GM12878 (cell line): Measurements from ENCODE around the gene ESR2. TPM values are rescaled to one million over a fixed set of nuclear protein-coding genes. Genes with fewer than 3 reads are reported as not detected.

ENCODE experiments used
- ATAC-seq: fragments of 200-7000 bp; cut with Tn5 transposase; 3 replicates; pipeline ENCODE4 v1.9.1; 2020; ENCODE audit warnings: mild to moderate bottlenecking, moderate library complexity
- BruUV-seq: library from RNA; stranded (reverse); fragments of 400-500 nt; replicated peaks from 2 replicates; lab custom pipeline; 2021; lab: Mats Ljungman, UMichigan
- CTCF ChIA-PET: fragments of 300-600 bp; sonication (Branson Sonifier 250); formaldehyde crosslinking; extraction: SDS; loops from one replicate; lab custom pipeline; 2021; ENCODE audit warnings: inconsistent platforms; lab: Yijun Ruan, JAX
- POLR2A ChIA-PET: fragments of 350-600 bp; formaldehyde crosslinking; extraction: SDS; loops from one replicate; lab custom pipeline; 2021; ENCODE audit warnings: inconsistent platforms; lab: Charles Lee
- RAD21 ChIA-PET: fragments of 300-600 bp; sonication (Branson Sonifier 250); formaldehyde crosslinking; loops from one replicate; lab custom pipeline; 2023; ENCODE audit warnings: antibody characterized with exemption; ENCODE audit not compliant: unreplicated experiment; lab: Charles Lee
- SMC1A ChIA-PET: fragments of 300-600 bp; sonication (Branson Sonifier 250); formaldehyde crosslinking; loops from one replicate; lab custom pipeline; 2023; ENCODE audit not compliant: unreplicated experiment, uncharacterized antibody; lab: Charles Lee
- DNase-seq: peaks from one replicate; pipeline ENCODE4 v3.0.0-alpha.2; 2011; ENCODE audit warnings: low read depth, low spot score
- FAIRE-seq: peaks from 3 replicates; lab custom pipeline; 2011; peaks lifted over from hg19 to GRCh38; lab: Jason Lieb, UNC
- H2AFZ ChIP-seq: 2 replicates; pipeline ENCODE4 v1.6.0; 2011; ENCODE audit warnings: low read depth, low read length, control low read depth; ENCODE audit not compliant: control insufficient read depth
- H3K27ac ChIP-seq: 2 replicates; pipeline ENCODE4 v1.5.1; 2011; ENCODE audit warnings: control low read depth; ENCODE audit not compliant: control insufficient read depth, insufficient read depth
- H3K27me3 ChIP-seq, 2 experiments: replicated peaks in 1 of 2; 2 replicates each; pipeline versions ENCODE4 v1.6.0 to v1.6.1; 2011; ENCODE audit warnings: low read length in 1 of 2; ENCODE audit not compliant: control insufficient read depth in 2 of 2, insufficient read depth in 2 of 2
- H3K36me3 ChIP-seq, 2 experiments: 2 replicates each; pipeline ENCODE4 v1.5.1; 2011; ENCODE audit warnings: low read length in 1 of 2; ENCODE audit not compliant: control insufficient read depth in 2 of 2, insufficient read depth in 2 of 2
- H3K4me1 ChIP-seq: 2 replicates; pipeline ENCODE4 v1.6.1; 2011; ENCODE audit warnings: mild to moderate bottlenecking, low read length, moderate library complexity, mixed read lengths; ENCODE audit not compliant: control insufficient read depth, insufficient read depth
- H3K4me2 ChIP-seq: 2 replicates; pipeline ENCODE4 v1.6.0; 2011; ENCODE audit warnings: control low read depth; ENCODE audit not compliant: control insufficient read depth, insufficient read depth
- H3K4me3 ChIP-seq: fragments of 200-600 bp; sonication (generic); 2 replicates; pipeline ENCODE4 v1.5.1; 2016
- H3K79me2 ChIP-seq: 2 replicates; pipeline ENCODE4 v1.6.0; 2011; ENCODE audit warnings: low read length; ENCODE audit not compliant: control insufficient read depth, insufficient read depth
- H3K9ac ChIP-seq: 2 replicates; pipeline ENCODE4 v1.8.0; 2011; ENCODE audit warnings: low read length, control low read depth, mixed read lengths; ENCODE audit not compliant: control insufficient read depth, insufficient read depth
- H3K9me3 ChIP-seq: replicated peaks from 3 replicates; pipeline ENCODE4 v1.5.1; 2011; ENCODE audit warnings: mild to moderate bottlenecking, low read length; ENCODE audit not compliant: control insufficient read depth, insufficient read depth
- H4K20me1 ChIP-seq: 2 replicates; pipeline ENCODE4 v1.6.0; 2011; ENCODE audit not compliant: control insufficient read depth, insufficient read depth
- MLLT1 ChIP-seq: fragments of 450-650 bp; IDR thresholded peaks from 2 replicates; pipeline ENCODE4 v1.6.1; 2016; ENCODE audit warnings: mild to moderate bottlenecking
- PBX3 ChIP-seq: IDR thresholded peaks from 2 replicates; pipeline ENCODE4 v1.6.1; 2011; ENCODE audit warnings: mild to moderate bottlenecking, low read depth, low read length, moderate library complexity; ENCODE audit not compliant: insufficient replicate concordance
- RFX5 ChIP-seq: IDR thresholded peaks from 2 replicates; pipeline ENCODE4 v1.6.1; 2011; ENCODE audit warnings: low read depth, low read length, improper control_type of control experiment
- SREBF2 ChIP-seq: IDR thresholded peaks from 2 replicates; pipeline ENCODE4 v1.6.1; 2012; ENCODE audit warnings: mild to moderate bottlenecking, low read length
- TBL1XR1 ChIP-seq: IDR thresholded peaks from 2 replicates; pipeline ENCODE4 v1.6.1; 2012; ENCODE audit warnings: low read depth, low read length, improper control_type of control experiment
- TCF3 ChIP-seq: IDR thresholded peaks from 2 replicates; pipeline ENCODE4 v1.6.1; 2012; ENCODE audit warnings: low read depth, mild to moderate bottlenecking, low read length, borderline replicate concordance; ENCODE audit not compliant: insufficient read depth
- ZBED1 ChIP-seq: IDR thresholded peaks from 2 replicates; pipeline ENCODE4 v1.6.1; 2016; ENCODE audit warnings: borderline replicate concordance
- ZBTB40 ChIP-seq: fragments of 450-650 bp; IDR thresholded peaks from 2 replicates; pipeline ENCODE4 v1.6.1; 2016; ENCODE audit warnings: mild to moderate bottlenecking, moderate library complexity, borderline replicate concordance
- ZNF384 ChIP-seq: IDR thresholded peaks from 2 replicates; pipeline ENCODE4 v1.6.1; 2012; ENCODE audit warnings: low read depth, mild to moderate bottlenecking, low read length, improper control_type of control experiment, borderline replicate concordance
- ZZZ3 ChIP-seq: IDR thresholded peaks from 2 replicates; pipeline ENCODE4 v1.6.1; 2011; ENCODE audit warnings: low read depth; ENCODE audit not compliant: control insufficient read depth, insufficient read length
- WGBS: methylation state at CpG from one replicate; pipeline ENCODE4 v1.1.6; 2016; ENCODE audit warnings: low lambda C conversion rate; ENCODE audit not compliant: insufficient replicate concordance, insufficient coverage; ENCODE audit errors: missing lambda C conversion rate; 5-methylcytosine and 5-hydroxymethylcytosine counted together
- in situ Hi-C: fragments of 300-500 bp; cut with MboI; formaldehyde crosslinking; loops from 9 replicates; pipeline ENCODE4 v1.14.3; 2018; ENCODE audit warnings: mixed read lengths
- intact Hi-C: fragments of 100-400 bp; cut with micrococcal nuclease; formaldehyde crosslinking; loops from one replicate; pipeline ENCODE4 v1.14.2; 2022; ENCODE audit not compliant: unreplicated experiment
- polyA plus RNA-seq, 11 experiments: library from polyadenylated mRNA; depleted of rRNA in 4 of 11; unstranded in 6 of 11; stranded (reverse) in 5 of 11; fragments of >200 nt; fragmentation: Nextera tagmentation in 4 of 11; fragmentation: Illumina TruSeq in 1 of 11; extraction: Ambion mirVana in 4 of 11; extraction: Trizol in 1 of 11; gene quantifications; 1 replicate in 1 of 11; 2 replicates in 10 of 11; pipeline versions ENCODE4 v1.2.1 to v1.2.3, GENCODE V29; 2011 to 2016; ENCODE audit warnings: inconsistent platforms in 2 of 11, missing spikeins in 2 of 11, low read depth in 1 of 11
- total RNA-seq, 4 experiments: library from RNA; depleted of rRNA in 3 of 4; stranded (reverse); fragments of >200 nt in 3 of 4; fragmentation: Illumina TruSeq in 1 of 4; extraction: Trizol in 1 of 4; gene quantifications; 2 replicates each; pipeline versions ENCODE4 v1.2.1 to v1.2.3, GENCODE V29; 2013 to 2021

The ESR2 gene
- total and polyA plus RNA-seq, 10 of the 15 experiments (the other 5 are each of a cell fraction or from before 2014, with no cell fraction given): 0.29 to 2.6 (median 0.81) TPM

GRCh38 chr14:64324895-64325294 lies 30.7 kb upstream of the ESR2 start:
- in situ Hi-C loops (no loop called here), intact Hi-C loops (no loop called here)
- Histone ChIP-seq H3K36me3 (no peaks in the 10 kb centered on the region), H3K27ac (no peak overlapping the region), H3K4me1 (no peaks in the 10 kb centered on the region), H3K79me2 (no peaks in the 10 kb centered on the region), H3K27me3 (no peaks in the 10 kb centered on the region), H3K9me3 (no peaks in the 10 kb centered on the region; the same call in 1 of the 3 replicates), H3K9ac (no peak overlapping the region), H3K4me2 (no peak overlapping the region), H4K20me1 (no peaks in the 10 kb centered on the region), H3K4me3 (no peak overlapping the region), H2AFZ (no peak overlapping the region)
- 36% methylated on average over 1 of the region's 1 CpG for WGBS
- BruUV-seq: no TSS peak
- DNase-seq (no peak), FAIRE-seq (no peak), ATAC-seq (no peak)
- ChIA-PET RAD21 (interaction anchor here (0.8 kb wide), 1 partner anchor 33 kb away, joined by 3 read pairs; no protein-coding TSS in a partner anchor), POLR2A (no interaction called here), SMC1A (interaction anchor here (0.8 kb wide), 1 partner anchor 93 kb away, joined by 3 read pairs; no protein-coding TSS in a partner anchor), CTCF (no interaction called here)
- TF ChIP-seq TCF3: no peak
- TF ChIP-seq PBX3: no peak

GRCh38 chr14:64324461-64324860 lies 30.3 kb upstream of the ESR2 start:
- Histone ChIP-seq H3K4me2 (no peak overlapping the region), H3K4me3 (no peak overlapping the region), H3K27me3 (no peaks in the 10 kb centered on the region), H3K27ac (no peak overlapping the region), H4K20me1 (no peaks in the 10 kb centered on the region), H2AFZ (no peak overlapping the region), H3K4me1 (no peaks in the 10 kb centered on the region), H3K9me3 (no peaks in the 10 kb centered on the region; the same call in 1 of the 3 replicates), H3K36me3 (no peaks in the 10 kb centered on the region), H3K9ac (no peak overlapping the region), H3K79me2 (no peaks in the 10 kb centered on the region)
- ChIA-PET SMC1A (interaction anchor here (0.8 kb wide), 1 partner anchor 92 kb away, joined by 3 read pairs; no protein-coding TSS in a partner anchor), POLR2A (no interaction called here), RAD21 (interaction anchor here (0.5 to 0.8 kb wide), 2 partner anchors 33 to 83 kb away, joined by 3 to 4 read pairs; no protein-coding TSS in a partner anchor), CTCF (no interaction called here)
- FAIRE-seq (no peak), DNase-seq (no peak), ATAC-seq (no peak)
- WGBS: 10% methylated on average over 1 of the region's 1 CpG
- no TSS peak for BruUV-seq
- in situ Hi-C loops: no loop called here
- no peak for TF ChIP-seq ZBTB40
- no peak for TF ChIP-seq MLLT1
- TF ChIP-seq RFX5: no peak
- no peak for TF ChIP-seq ZZZ3
- TF ChIP-seq ZBED1: no peak
- TF ChIP-seq TBL1XR1: no peak
- TF ChIP-seq ZNF384: no peak
- no peak for TF ChIP-seq SREBF2
- intact Hi-C loops: no loop called here
